GM12891 (cell line): ENCODE measurements around the gene VWA2.

Source experiments
- PAX5 ChIP-seq: IDR thresholded peaks from 2 replicates; pipeline ENCODE4 v1.6.1; 2011; ENCODE audit warnings: low read length, moderate library complexity, mild to moderate bottlenecking; ENCODE audit not compliant: insufficient read depth, severe bottlenecking
- POLR2A ChIP-seq: IDR thresholded peaks from 2 replicates; pipeline ENCODE4 v1.6.1; 2011; ENCODE audit warnings: low read depth, low read length, control low read depth
- POLR2AphosphoS5 ChIP-seq: IDR thresholded peaks from 2 replicates; pipeline ENCODE4 v1.6.1; 2011; ENCODE audit warnings: low read depth, low read length, control low read depth
- SPI1 ChIP-seq: IDR thresholded peaks from 2 replicates; pipeline ENCODE4 v1.6.1; 2011; ENCODE audit warnings: low read depth, low read length, control low read depth
- TAF1 ChIP-seq: IDR thresholded peaks from 2 replicates; pipeline ENCODE4 v1.6.1; 2011; ENCODE audit warnings: low read depth, low read length, control low read depth

- TF ChIP-seq SPI1 (no peak), POLR2AphosphoS5 (no peak), TAF1 (no peak), POLR2A (no peak), PAX5 (no peak)
Observed at GRCh38 chr10:114291076-114291475, 52.0 kb downstream of the VWA2 start.
